ENCODE measurements around the gene KAT2B.

The KAT2B gene

DNA sequence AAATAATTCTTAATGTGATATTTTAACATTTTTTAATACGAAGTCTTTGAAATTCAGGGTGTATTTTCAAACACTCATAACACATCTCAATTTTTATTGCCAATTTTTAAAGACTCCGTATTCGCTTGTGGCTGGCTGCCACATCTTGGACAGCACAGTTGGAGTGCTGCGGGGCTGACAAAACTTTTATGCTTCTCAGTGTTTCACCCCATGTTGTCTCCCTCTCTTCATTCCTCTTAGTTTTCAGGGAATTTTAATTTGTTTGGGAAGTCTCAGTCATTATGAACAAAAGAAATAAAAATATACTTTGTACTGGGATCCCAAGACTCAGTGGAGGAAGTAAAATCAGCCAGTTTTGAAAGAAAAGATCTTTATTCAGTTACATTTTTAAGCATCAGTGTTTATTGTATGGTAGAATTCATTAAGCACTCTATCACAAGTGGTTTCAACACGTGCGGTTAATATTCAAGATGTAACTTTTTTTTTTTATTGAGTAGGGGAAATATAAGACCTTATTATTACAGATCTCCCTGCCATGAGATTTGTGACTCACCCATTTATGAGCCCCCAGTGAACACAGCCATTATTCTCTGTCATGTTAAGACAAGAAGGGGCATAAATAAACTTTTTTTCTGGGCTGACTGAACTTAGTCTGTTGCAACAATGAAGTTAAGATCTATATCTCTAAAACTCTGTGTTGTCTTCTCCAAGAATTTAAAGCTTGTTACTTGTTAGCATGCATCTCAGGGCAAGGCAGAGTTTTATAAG lies 26.8 kb downstream of the KAT2B start:
- DNase-seq = no peak

DNA sequence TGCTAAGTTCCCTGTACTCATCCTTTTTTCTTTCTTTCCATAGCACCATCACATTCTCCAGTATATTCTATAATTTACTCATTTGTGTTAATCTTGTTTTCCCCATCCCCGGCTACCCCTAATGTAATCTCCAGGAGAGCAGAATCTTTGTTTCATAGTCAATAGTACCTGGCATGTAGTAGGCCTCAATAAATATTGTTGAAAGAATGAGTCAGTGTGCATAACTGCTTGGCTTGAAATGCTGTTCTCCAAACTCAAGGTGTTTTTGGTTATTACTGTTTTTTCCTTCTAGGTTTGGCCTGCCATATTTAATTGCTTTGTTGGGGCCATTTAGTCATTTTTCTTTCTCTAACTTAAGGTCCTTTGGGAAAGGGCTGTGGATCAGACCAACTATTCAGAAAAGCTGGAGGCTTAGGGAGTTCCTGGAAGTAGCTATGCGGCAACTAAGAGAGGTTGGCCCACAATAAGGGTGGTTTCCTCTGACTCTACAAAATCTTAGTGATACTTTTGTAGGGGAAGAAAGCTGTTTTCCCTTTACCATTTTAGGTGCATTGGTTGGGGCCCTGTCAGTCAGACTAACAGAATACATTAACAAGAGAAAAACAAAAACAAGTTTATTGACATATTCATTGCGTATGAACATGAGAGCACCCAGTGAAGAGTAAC lies 28.4 kb downstream of the KAT2B start:
- DNase-seq = no peak

DNA sequence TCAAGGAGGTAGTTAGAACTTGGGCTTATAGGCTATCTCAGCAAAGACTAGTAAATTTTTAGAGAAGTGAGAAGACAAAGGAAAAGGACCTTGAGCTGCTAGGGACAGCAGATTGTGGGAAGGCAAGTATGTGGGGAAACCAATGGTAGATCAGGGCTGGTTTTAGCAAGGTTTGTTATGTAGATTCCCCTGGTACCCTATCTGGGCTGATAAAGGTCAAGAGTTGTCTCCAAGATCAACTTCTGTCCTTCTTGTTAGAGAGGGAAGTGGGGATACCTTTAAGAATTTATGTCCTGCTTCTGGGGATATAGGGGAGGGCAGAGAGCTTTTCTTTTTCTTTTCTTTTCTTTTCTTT lies 28.9 kb downstream of the KAT2B start:
- no peak for DNase-seq

DNA sequence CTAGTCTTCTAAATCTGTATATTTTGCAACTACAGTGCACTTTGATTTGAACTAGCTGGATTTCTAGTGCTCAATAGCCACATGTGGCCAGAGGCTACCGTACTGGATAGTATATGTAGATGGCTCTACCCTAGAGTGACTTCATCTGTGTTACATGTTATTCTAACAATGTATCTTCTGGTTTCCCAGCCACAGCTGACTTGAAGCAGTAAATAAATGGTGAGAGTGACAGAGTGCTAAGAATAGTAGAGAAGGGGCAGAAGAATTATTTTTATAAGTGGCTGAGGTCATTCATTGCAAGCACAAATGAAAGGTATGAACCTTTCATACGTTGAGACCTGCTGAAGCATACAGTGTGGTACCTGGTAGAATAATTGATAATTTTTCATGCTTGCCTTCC lies 30.9 kb downstream of the KAT2B start:
- no peak for DNase-seq

DNA sequence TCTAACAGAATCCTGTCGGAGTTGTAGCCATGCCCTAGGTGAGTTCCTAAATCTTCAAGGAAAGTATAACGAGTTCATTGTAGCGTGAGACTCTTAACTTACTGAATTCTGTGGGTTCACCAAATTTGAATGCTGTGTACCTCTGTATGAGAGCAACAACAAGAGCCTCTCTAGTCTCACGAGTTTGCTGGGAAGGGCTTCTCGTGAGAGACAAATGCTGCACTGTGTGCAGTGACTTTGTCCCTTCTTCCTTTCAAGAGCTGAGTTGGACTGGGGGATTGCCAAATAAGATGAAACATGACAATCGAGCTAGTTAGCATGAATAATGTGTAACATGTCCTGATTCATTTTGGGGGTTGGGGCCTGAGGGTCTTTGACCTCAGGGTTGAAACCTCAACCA lies 32.2 kb downstream of the KAT2B start:
- DNase-seq = no peak

DNA sequence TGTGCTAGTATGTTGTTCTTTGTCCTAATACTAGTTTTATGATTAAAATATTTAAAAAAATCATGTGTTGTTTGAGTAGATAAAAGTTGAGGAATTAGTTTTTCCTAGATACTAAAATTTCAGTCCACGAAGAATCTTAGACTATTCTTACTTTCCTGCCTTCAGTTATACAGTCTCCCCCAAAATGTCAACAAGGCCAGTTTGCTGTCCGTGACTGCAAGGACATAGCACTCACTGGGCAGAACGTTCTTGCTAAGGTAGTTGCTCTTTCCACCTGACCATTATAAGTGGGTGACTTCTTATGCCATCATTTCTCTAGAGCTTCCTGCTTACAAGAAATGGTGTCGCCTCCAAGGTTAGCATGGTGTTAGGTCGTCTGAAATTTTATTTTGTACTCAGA lies 32.8 kb downstream of the KAT2B start:
- no peak for DNase-seq

DNA sequence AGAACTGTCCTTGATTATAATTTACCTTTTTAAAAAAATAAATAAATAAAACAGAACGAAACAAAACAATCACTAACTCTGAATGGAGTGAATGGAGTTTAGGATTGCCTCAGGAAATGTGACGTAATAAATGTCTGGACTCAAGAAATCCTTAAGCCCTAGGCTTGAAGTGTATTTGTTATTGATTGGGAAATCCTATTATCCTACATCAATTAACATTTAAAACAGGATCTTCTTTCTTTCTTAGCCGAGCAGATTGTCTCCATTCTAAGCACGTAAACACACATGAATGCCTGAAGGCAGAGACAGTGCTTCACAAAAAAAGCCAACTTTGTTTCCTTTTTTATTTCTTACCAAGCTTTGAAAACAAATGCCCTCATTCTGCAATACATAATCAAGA lies 33.4 kb downstream of the KAT2B start:
- DNase-seq = no peak

DNA sequence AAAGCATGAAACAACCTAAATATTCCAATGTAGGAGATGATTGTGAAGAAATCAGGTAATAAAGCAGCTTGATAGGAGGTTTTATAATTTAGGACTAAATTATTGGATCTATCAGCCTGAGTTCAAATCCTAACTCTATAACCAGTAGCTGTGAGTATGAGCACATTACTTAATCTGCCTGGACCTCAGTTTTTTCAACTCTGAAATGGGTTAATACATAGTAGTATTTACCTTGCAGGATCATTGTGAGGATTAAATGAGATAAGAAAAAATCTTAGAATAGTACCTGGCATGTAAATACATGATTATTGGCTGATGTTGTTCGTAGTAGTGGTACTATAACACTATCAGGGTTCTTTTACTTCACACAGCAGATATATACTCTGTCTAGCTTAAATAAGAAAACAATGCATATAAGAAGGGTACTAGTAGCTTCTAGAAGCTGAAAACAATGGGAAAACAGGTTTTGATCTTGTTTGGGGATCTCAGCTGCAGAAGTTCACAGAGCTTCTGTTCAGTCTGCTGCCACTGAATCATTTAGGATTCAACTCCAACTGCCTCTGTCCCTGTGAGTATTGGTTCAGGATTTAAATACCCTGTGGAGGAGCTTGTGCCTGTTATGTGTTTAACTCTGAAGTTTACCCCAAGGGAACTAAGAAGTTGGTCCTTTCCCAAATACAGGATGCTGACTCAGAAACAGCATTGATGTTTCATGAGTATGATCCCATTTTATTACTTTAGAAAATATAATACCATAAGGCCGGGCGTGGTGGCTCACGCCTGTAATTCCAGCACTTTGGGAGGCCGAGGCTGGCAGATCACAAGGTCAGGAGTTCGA lies 34.2 kb downstream of the KAT2B start:
- no peak for DNase-seq

DNA sequence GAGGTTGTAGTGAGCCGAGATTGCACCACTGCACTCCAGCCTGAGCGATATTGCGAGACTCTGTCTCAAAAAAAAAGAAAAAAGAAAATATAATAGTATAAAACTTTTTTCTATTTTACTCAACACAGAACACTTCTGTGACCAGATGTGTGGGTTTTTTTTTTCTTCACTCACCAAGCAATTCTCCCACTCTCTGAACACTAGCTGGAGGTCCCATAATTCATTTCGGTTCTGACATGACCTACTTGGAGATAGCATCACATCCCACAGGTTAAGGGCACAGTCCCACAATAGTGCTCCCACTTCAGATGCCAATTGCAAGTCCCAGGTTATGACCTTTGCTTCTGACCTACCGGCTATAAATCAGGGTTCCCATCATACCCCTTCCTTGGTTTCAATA lies 35.0 kb downstream of the KAT2B start:
- DNase-seq = no peak

DNA sequence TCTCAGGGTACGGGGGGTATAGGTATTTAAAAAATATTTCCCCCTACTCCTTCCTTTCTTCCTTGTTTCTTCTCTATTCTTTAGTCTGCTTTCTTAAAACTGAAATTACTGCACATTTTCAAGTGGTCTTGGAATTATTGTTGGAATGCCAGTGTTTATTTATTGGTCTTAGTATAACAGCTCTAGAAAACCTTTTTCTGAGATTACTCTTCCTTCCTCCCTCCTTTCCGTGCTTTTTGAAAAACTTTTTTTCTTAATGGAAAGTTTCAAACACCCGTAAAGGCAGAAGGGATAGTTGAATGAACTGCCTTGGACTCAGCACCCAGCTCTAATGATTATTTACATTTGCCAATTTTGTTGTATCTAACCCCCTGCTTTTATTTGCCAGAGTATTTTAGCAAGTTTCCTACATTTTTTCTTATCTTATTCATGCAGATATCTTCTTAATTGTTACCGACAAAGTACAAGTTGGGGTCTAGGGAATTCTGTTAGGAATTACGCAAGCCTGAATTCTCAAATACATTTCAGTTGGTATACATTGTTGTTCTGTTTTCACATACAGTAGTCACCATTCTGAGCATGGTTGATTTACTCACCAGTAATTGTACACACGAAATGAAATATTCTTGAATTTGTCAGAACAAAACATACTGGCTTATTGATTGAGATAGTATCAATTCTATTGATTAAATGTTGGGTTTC lies 36.2 kb downstream of the KAT2B start:
- DNase-seq = no peak

DNA sequence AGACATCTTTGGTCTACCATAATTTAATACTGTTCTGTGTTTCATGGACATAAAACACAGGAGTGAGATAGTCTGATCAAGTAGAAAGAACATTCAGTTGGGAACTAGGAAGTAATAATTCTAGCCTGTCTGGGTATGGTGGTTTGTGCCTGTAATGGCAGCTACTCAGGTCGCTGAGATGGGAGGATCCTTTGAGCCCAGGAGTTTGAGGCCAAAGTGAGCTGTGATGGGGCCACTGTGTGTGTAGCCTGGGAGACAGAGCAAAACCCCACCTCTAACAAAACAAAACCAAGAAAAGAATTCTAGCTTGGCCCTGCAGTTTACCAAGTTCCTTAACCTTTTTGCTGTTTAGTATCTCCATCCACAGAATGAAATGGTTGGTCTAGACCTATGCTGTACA lies 36.8 kb downstream of the KAT2B start:
- no peak for DNase-seq

DNA sequence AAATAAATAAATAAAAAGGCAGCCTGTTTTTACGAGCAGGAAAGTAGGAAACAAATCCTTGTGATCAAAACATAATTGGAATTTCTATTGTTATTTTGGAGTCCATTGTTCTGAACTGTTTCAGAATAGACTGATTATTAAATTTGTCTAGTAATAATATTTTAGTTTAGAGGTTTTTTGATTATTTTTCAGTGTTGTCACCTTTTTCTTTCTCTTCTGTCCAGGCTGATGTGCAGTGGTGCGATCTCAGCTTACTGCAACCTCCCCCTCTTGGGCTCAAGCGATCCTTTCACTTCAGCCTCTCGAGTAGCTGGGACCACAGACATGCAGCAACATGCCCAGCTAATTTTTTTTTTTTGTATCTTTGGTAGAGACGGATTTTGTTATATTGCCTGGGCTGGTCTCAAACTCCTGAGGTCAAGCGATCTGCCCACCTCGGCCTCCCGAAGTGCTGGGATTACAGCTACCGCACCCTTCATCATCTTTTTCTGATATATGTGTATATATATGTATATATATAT lies 38.0 kb downstream of the KAT2B start:
- no peak for DNase-seq

DNA sequence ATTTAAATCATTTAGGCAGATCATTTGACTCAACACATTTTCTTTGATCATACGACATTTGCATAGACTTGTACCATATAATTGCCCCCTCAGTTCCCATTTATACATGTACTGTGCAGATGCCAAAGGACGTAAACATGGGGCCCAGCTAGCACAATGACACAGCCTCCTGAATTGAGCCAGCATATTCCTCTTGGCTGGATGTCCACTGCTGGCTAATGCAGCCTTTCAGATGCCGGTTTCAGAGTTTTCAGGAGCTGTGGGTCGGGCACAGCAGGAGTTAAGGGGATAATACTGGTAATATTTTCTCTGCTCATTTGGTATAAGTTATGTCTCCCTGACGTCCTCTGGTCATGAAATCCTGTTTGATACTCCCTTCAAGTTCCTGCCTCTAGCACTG lies 39.4 kb downstream of the KAT2B start:
- no peak for DNase-seq

DNA sequence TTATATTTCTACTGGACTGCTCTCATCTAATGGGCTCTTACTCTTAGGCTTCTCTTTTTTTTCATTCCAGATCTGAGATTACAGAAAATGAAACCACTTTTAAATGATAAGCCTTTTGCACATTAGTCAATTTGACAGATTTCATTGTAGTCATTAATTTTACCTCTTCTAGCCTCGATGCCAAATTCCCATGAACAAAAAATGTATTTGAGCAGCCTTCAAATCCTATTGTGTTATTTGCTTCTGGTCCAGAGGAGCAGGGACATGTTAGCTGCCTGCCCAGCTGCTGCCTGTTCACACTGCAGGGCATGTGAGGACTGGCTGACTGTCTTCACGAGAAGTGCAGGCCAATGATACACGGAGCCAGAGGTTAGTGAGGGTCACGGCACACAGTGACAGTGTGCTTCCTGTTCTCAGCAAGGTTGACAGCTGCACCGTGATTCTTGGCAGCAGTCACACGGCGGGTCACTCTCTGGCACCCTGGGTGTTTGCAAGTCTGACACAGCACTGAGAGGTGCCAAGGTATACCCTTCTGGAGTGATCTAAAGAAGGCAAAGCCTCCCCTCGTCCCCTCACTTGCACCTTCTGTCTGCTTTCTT lies 40.8 kb downstream of the KAT2B start:
- DNase-seq = no peak

DNA sequence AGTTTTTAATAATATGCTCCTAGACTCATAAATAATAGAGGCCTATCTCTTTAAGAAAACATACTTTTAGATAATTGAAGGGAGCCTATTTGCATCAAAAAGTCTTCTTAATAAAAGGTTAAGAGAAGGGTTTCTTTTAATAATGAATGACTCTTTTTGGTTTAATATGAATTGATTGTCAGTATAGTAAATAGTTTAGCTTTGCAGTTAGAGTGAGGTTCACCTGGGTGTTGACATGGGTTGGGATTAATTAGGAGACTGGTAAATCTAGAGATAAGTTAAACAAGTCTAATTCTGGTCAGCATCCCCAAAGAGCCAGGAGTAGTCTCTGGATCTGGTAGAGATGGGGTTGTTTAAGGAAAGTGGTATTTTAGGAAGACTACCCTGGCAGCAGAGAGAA lies 43.0 kb downstream of the KAT2B start:
- DNase-seq = no peak

DNA sequence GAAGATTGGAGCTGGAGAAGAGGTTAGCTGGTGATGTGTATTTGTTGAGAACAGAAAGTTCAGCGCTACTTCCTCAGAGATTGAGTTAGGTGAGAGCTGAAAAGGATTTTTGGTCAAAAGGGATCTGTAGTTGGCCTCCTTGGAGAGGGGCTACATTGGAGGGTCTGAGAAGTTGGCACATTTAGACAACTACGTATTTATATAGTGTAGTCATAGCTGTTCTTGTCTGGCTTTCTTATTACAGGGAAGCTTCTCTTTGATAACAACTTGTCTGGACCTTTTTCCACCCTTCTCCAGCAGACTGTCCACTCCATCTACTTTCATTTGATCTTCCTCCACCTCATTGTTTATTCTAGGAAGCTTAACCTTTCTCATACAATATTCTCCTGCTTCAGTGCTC lies 43.7 kb downstream of the KAT2B start:
- no peak for DNase-seq

DNA sequence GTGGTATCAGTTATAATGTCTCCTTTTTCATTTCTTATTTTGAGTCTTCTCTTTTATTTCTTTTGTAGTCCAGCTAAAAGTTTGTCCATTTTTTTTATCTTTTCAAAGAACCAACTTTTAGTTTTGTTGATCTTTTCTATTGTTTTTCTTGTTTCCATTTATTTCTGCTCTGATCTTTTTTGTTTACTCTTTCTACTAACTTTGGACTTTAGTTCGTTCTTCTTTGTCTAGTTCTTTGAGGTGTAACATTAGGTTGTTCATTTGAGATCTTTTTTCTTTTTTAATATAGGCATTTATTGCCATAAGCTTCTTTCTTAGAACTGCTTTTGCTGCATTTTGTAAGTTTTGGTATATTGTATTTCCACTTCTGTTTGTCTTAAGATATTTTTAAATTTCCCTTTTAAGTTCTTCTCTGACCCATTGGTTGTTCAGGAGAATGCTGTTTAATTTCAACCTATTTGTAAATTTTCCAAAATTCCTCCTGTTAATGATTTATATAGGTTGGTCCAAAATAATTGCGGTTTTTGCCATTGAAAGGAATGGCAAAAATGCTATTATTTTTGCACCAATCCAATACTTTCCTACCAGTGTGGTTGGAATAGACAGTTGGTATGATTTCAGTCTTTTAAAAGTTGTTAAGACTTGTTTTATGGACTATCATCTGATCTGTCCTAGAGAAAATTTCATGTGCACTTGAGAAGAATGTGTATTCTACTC lies 51.2 kb downstream of the KAT2B start:
- DNase-seq = no peak

DNA sequence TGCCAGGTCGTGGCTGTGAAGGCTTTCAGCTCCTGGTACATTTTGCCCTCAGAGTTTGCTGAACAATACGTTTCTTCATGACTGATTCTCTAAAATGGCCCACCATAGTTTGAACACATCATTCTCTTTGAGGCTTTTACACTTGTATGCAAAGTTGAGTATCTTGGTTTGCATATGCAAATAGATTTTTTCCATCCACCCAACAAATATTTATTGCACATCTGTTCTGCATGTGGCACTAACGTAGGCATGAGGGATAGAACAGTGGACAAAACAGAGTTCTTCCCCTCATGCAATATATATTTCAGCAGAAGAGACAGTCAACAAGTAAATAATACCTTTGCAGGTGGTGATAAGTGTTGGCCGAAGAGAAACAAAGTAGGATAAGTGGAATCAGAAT lies 55.2 kb downstream of the KAT2B start:
- DNase-seq = no peak

DNA sequence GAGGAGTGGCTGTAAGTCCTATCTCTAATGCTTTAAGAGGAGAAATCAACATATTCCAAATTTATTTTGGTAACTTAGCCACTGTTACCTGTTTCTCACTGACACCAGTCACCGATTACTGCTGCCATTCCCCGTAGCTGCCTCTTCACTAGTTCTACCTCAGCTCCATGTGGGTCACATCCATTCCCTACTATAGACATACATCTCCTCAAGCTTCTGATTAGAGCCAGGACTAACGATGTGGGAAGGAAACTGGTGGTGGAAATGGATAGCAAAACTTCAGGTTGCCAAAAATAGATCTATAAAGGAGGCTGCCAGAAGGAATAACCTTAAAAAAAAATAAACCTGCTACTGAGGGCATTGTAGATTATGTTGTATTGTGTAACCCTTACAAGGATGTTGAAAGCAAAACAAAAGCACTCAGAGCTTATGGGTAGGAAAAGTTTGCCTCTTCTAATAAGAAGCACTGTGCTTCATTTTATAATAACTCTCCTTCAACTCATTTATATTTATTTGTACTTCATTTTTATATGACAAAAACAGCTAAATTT lies 56.0 kb downstream of the KAT2B start:
- no peak for DNase-seq

DNA sequence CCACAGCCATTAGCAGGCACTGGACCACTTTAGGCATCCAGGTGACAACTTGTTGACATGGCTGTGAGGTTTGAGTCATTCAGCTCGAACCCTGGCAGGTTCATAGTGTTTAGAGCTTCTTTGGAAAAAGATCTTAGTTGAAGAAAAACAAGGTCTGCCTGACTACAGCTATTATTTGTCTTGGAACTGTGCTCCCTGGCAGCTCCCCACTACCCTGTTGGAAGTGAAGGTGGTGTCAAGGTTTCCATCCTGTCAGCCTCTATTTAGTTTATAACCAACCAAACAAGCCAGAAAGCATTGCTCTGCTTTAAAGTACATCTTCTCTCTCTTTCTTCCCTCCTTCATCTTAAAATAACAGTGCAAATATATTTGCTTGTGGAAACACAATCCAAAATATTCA lies 56.8 kb downstream of the KAT2B start:
- no peak for DNase-seq

DNA sequence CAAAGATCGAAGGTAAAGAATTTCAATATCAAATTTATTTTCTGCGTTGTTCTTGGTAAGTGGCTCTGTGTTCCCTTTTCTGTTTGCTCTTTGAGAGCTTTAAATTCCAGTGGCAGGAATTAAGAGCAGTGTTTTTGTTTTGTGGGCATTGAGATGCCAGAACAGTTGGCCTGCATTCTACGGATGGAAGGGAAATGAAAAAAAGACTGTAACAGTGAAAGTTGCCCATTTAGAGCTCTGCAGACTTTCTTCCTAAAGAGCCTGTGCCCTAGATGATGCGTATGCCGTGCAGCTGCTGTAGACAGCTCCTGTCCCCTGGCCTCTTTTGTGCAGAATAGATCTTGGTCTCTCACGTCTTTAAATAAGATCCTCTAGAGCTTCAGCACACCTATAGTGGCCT lies 58.8 kb downstream of the KAT2B start:
- DNase-seq = no peak

DNA sequence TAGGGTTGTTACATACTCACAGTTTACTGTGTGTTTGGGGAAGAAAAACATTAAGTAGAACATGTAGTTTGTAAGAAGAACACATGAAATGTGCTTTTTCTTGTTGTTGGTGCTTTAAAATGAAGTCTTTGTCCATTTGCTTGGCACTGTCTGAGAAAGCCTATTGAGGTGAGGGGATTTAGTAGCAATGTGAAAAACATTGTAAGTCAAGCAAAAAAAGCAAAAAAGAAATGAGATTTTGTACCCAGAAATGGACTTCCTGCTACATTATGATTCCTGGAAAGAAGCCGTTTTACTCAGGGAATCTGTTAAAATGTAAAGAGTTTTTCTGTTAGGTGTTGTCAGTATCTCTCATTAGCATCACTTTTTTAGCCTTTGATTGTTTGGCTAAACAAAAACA lies 59.9 kb downstream of the KAT2B start:
- no peak for DNase-seq
